Measurements from ENCODE around the gene FARS2.
"Not testable (repeated sequence)": the region's sequence is repeated elsewhere in the genome, so short reads cannot be mapped to it uniquely, and the experiment has no call there.

The FARS2 gene

GRCh38 chr6:5782783-5783547 lies 521.7 kb downstream of the FARS2 start:
- no peak for ATAC-seq
- Mint-ChIP-seq H3K4me3 (no peak overlapping the region), H3K36me3 (ENCODE audit: low read depth) (peaks cover 2% of the 10 kb centered on the region)

GRCh38 chr6:5783584-5784089 lies 522.3 kb downstream of the FARS2 start:
- Mint-ChIP-seq H3K4me3 (no peak overlapping the region), H3K27ac (no peak overlapping the region), H3K9me3 (no peaks in the 10 kb centered on the region), H3K4me1 (peaks cover 16% of the 10 kb centered on the region), H3K27me3 (no peaks in the 10 kb centered on the region), H3K36me3 (ENCODE audit: low read depth) (peaks cover 2% of the 10 kb centered on the region)
- DNase-seq (no peak), ATAC-seq (no peak)

More at GRCh38 chr6:5782783-5783547, 521.7 kb downstream of the FARS2 start:
- Mint-ChIP-seq H3K9me3 (no peaks in the 10 kb centered on the region), H3K27me3 (no peaks in the 10 kb centered on the region), H3K4me1 (peaks cover 19% of the 10 kb centered on the region), H3K27ac (no peak overlapping the region)
- DNase-seq: no peak

- Mint-ChIP-seq H3K4me1 (peaks cover 16% of the 10 kb centered on the region), H3K36me3 (ENCODE audit: low read depth) (no peaks in the 10 kb centered on the region), H3K27me3 (no peaks in the 10 kb centered on the region), H3K27ac (no peak overlapping the region), H3K4me3 (no peak overlapping the region), H3K9me3 (no peaks in the 10 kb centered on the region)
- ATAC-seq: no peak
- DNase-seq: no peak
Measured at GRCh38 chr6:5785249-5785648, 523.9 kb downstream of the FARS2 start.

- DNase-seq: no peak
- Mint-ChIP-seq H3K36me3 (ENCODE audit: low read depth) (no peaks in the 10 kb centered on the region), H3K4me1 (peaks cover 16% of the 10 kb centered on the region), H3K27me3 (no peaks in the 10 kb centered on the region), H3K27ac (no peak overlapping the region), H3K9me3 (no peaks in the 10 kb centered on the region), H3K4me3 (no peak overlapping the region)
- ATAC-seq: no peak
Measured at GRCh38 chr6:5786321-5786968, 525.1 kb downstream of the FARS2 start.

GRCh38 chr6:5786969-5787720 lies 525.8 kb downstream of the FARS2 start:
- H3K27me3 Mint-ChIP-seq: no peaks in the 10 kb centered on the region
- H3K27ac Mint-ChIP-seq: no peak overlapping the region
- peaks cover 16% of the 10 kb centered on the region for H3K4me1 Mint-ChIP-seq
- no peak overlapping the region for H3K4me3 Mint-ChIP-seq
- H3K9me3 Mint-ChIP-seq: no peaks in the 10 kb centered on the region
- no peaks in the 10 kb centered on the region for H3K36me3 Mint-ChIP-seq (ENCODE audit: low read depth)
- DNase-seq (no peak), ATAC-seq (no peak)

- H3K9me3 Mint-ChIP-seq; H3K27ac Mint-ChIP-seq; DNase-seq; ATAC-seq; H3K4me3 Mint-ChIP-seq; H3K36me3 Mint-ChIP-seq (ENCODE audit: low read depth); H3K27me3 Mint-ChIP-seq: not testable (repeated sequence)
- peaks cover 16% of the 10 kb centered on the region for H3K4me1 Mint-ChIP-seq
Measured at GRCh38 chr6:5789426-5789825, 528.1 kb downstream of the FARS2 start.

GRCh38 chr6:5796555-5796954 lies 535.2 kb downstream of the FARS2 start:
- H3K4me3 Mint-ChIP-seq; ATAC-seq; DNase-seq; H3K9me3 Mint-ChIP-seq; H3K4me1 Mint-ChIP-seq; H3K27ac Mint-ChIP-seq; H3K36me3 Mint-ChIP-seq (ENCODE audit: low read depth); H3K27me3 Mint-ChIP-seq: not testable (repeated sequence)

GRCh38 chr6:5806406-5806805 lies 545.1 kb downstream of the FARS2 start:
- H3K4me1 Mint-ChIP-seq; H3K9me3 Mint-ChIP-seq; H3K36me3 Mint-ChIP-seq (ENCODE audit: low read depth); H3K27ac Mint-ChIP-seq; ATAC-seq; H3K27me3 Mint-ChIP-seq; H3K4me3 Mint-ChIP-seq; DNase-seq: not testable (repeated sequence)

- ATAC-seq: no peak
- no peak overlapping the region for H3K27ac Mint-ChIP-seq
- no peaks in the 10 kb centered on the region for H3K27me3 Mint-ChIP-seq
- DNase-seq: no peak
- H3K36me3 Mint-ChIP-seq (ENCODE audit: low read depth): peaks cover 3% of the 10 kb centered on the region
- H3K4me1 Mint-ChIP-seq: peaks cover 19% of the 10 kb centered on the region
- no peak overlapping the region for H3K4me3 Mint-ChIP-seq
- H3K9me3 Mint-ChIP-seq: no peaks in the 10 kb centered on the region
Measured at GRCh38 chr6:5809450-5809849, 548.1 kb downstream of the FARS2 start.

GRCh38 chr6:5811997-5812396 lies 550.7 kb downstream of the FARS2 start:
- no peak overlapping the region for H3K27ac Mint-ChIP-seq
- peaks cover 19% of the 10 kb centered on the region for H3K4me1 Mint-ChIP-seq
- H3K4me3 Mint-ChIP-seq: no peak overlapping the region
- ATAC-seq (no peak), DNase-seq (no peak)
- no peaks in the 10 kb centered on the region for H3K27me3 Mint-ChIP-seq
- H3K36me3 Mint-ChIP-seq (ENCODE audit: low read depth): no peaks in the 10 kb centered on the region
- H3K9me3 Mint-ChIP-seq: no peaks in the 10 kb centered on the region

GRCh38 chr6:5813625-5814027 lies 552.3 kb downstream of the FARS2 start:
- Mint-ChIP-seq H3K4me1 (peaks cover 19% of the 10 kb centered on the region), H3K9me3 (no peaks in the 10 kb centered on the region), H3K36me3 (ENCODE audit: low read depth) (no peaks in the 10 kb centered on the region), H3K27me3 (no peaks in the 10 kb centered on the region), H3K27ac (no peak overlapping the region), H3K4me3 (no peak overlapping the region)
- DNase-seq: no peak
- no peak for ATAC-seq

- H3K9me3 Mint-ChIP-seq: no peaks in the 10 kb centered on the region
- H3K27ac Mint-ChIP-seq: no peak overlapping the region
- H3K4me3 Mint-ChIP-seq: no peak overlapping the region
- H3K27me3 Mint-ChIP-seq: no peaks in the 10 kb centered on the region
- DNase-seq (no peak), ATAC-seq (no peak)
- H3K4me1 Mint-ChIP-seq: peaks cover 19% of the 10 kb centered on the region
- no peaks in the 10 kb centered on the region for H3K36me3 Mint-ChIP-seq (ENCODE audit: low read depth)
Measured at GRCh38 chr6:5814116-5814515, 552.8 kb downstream of the FARS2 start.

GRCh38 chr6:5814901-5815300 lies 553.6 kb downstream of the FARS2 start:
- no peaks in the 10 kb centered on the region for H3K9me3 Mint-ChIP-seq
- no peak overlapping the region for H3K27ac Mint-ChIP-seq
- H3K27me3 Mint-ChIP-seq: no peaks in the 10 kb centered on the region
- no peak overlapping the region for H3K4me3 Mint-ChIP-seq
- DNase-seq (no peak), ATAC-seq (no peak)
- H3K36me3 Mint-ChIP-seq (ENCODE audit: low read depth): no peaks in the 10 kb centered on the region
- H3K4me1 Mint-ChIP-seq: peaks cover 14% of the 10 kb centered on the region

- H3K4me3 Mint-ChIP-seq: no peak overlapping the region
- DNase-seq (no peak), ATAC-seq (no peak)
- no peaks in the 10 kb centered on the region for H3K27me3 Mint-ChIP-seq
- H3K27ac Mint-ChIP-seq: no peak overlapping the region
- no peaks in the 10 kb centered on the region for H3K9me3 Mint-ChIP-seq
- peaks cover 10% of the 10 kb centered on the region for H3K4me1 Mint-ChIP-seq
- no peaks in the 10 kb centered on the region for H3K36me3 Mint-ChIP-seq (ENCODE audit: low read depth)
Measured at GRCh38 chr6:5817869-5818268, 556.6 kb downstream of the FARS2 start.

- no peak for DNase-seq
- H3K27me3 Mint-ChIP-seq: no peaks in the 10 kb centered on the region
- ATAC-seq: no peak
- H3K27ac Mint-ChIP-seq: no peak overlapping the region
- H3K4me1 Mint-ChIP-seq: peaks cover 2% of the 10 kb centered on the region
- no peaks in the 10 kb centered on the region for H3K9me3 Mint-ChIP-seq
- H3K4me3 Mint-ChIP-seq: no peak overlapping the region
- H3K36me3 Mint-ChIP-seq (ENCODE audit: low read depth): no peaks in the 10 kb centered on the region
Measured at GRCh38 chr6:5818959-5819358, 557.6 kb downstream of the FARS2 start.

Data from activated naive CD8-positive, alpha-beta T cell treated with anti-CD3 and anti-CD28 coated beads, Interleukin-2, amount 50 U/mL, for 24 hours (primary cell).